Right lobe of liver (tissue), 4 donors: ENCODE measurements around the gene OSBPL10.

ENCODE experiments used
- CTCF ChIP-seq, 4 donors: fragments of 200-600 bp in 3 of 4; fragments of 450-650 bp in 1 of 4; IDR thresholded peaks; one replicate each; pipeline versions ENCODE4 v1.5.1 to v1.8.0; 2016 to 2022; ENCODE audit warnings: antibody characterized with exemption in 4 of 4, mild to moderate bottlenecking in 2 of 4
- POLR2A ChIP-seq: fragments of 450-650 bp; IDR thresholded peaks from one replicate; pipeline ENCODE4 v1.6.1; 2017; ENCODE audit warnings: antibody characterized with exemption, mild to moderate bottlenecking
- donor health status: DM: no; HTN: no; CAD: no.
- donor health status: DM: no; HTN: no; CAD: no.
- donor health status: DM: no; HTN: yes; CAD: no.

GRCh38 chr3:31738412-31738811 is 242.7 kb downstream of the OSBPL10 start:
- TF ChIP-seq CTCF (IDR thresholded peaks at IDR 0.05), result no peak
- TF ChIP-seq POLR2A, result no peak
